DOHH2 (cell line): Measurements from ENCODE around the gene DPP10.

Source experiments
- CTCF ChIP-seq: fragments of 200-600 bp; sonication (generic); IDR thresholded peaks from one replicate; pipeline ENCODE4 v1.5.1; 2014; ENCODE audit warnings: antibody characterized with exemption, mild to moderate bottlenecking, low read depth, low read length; ENCODE audit not compliant: poor library complexity, severe bottlenecking
- EZH2phosphoT487 ChIP-seq: fragments of 200-600 bp; sonication (generic); IDR thresholded peaks from 2 replicates; pipeline ENCODE4 v1.6.1; 2017; ENCODE audit warnings: borderline replicate concordance, mild to moderate bottlenecking, antibody characterized with exemption, low read length, moderate library complexity, mixed read lengths

GRCh38 chr2:115652652-115653051, 1210.2 kb downstream of the DPP10 start:
- TF ChIP-seq CTCF (no peak), EZH2phosphoT487 (no peak)
